Dedifferentiated amniotic fluid mesenchymal stem cell (primary cell): ENCODE measurements around the gene HUNK.

Experiments
- DNase-seq: peaks from one replicate; pipeline ENCODE4 v3.0.0-alpha.2; 2016; ENCODE audit errors: extremely low spot score

The HUNK gene

DNA sequence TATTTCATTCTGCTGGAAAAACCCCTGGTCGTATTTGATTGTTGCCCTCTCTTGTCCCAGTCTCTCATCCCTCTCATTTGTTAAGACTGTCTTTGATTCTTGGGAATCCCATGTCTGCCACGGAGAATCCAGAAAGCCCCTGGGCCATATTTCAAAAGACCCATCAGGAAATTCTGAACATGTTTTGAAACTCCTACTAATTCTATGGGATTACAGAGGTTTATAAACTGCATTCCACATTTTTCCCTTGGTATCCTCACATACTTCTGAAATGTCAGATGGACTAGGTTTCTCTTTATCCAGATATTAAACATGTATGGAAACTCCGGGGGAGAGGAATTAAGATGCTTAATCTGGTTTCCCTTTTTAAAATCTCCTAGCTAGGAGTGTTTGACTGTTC, 80.0 kb downstream of the HUNK start:
- peak; percentile 27 for DNase-seq

DNA sequence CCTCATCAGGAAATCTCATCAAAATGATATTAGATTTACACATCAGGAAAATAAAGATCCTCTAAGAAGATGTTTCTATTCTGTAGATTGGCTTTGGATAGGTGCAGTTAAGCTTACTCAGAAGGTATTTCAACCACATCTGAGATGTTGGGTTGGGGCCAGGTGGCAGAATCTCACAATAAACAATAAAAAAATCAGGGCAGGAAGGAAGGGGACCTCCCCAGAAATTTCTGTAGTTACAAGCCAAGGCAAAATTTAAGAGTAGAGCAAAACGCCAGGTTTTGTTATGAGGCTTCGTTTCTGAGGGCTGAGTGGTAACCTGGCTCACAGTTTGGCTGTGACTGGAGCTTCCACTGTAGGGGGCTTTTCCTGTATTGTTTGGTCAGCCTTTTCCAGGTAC, 84.8 kb downstream of the HUNK start:
- no peak for DNase-seq

DNA sequence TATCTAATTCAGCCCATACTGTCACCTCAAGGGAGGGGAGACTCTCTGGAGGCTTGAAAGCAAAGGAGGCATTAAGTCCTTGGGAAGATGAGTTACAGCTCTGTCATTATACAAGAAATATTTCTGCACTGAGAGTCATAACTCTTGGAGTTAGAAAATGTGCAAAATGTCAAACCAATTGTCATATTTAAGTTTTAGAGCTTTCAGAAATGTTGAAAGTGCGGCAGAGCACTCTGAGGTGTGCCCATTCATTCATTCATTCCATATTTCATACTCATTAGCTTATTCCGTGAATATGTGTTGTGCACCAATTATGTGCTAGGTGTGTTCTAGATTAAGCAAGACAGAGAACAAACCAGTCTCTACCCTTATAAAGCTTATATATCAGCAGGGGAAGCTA, 87.1 kb downstream of the HUNK start:
- DNase-seq: no peak

GRCh38 chr21:31961027-31961426, 88.2 kb downstream of the HUNK start:
- DNase-seq: no peak

- DNase-seq: no peak
Measured at GRCh38 chr21:31961704-31962103, 88.9 kb downstream of the HUNK start.

GRCh38 chr21:31964692-31965091, 91.9 kb downstream of the HUNK start:
- DNase-seq: no peak

DNA sequence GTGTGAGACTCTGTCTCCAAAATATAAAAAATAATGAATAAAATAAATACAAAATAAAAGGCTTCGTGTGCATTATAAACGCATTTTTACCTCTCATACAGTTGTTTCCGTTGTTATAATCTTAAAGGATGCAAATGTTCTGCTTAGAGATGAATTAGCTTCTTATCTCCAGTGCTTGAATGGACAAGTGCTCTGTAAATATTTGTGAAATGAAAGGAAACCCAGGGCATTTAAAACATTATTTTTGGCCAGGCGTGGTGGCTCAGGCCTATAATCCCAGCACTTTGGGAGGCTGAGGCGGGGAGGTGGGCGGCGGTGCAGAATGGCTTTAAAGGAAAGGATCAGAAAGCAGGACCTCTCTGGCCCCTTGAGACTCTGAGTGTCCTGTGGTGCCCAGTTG, 94.5 kb downstream of the HUNK start:
- no peak for DNase-seq

- no peak for DNase-seq
Measured at GRCh38 chr21:31972622-31973021, 99.8 kb downstream of the HUNK start.

- DNase-seq: no peak
Measured at GRCh38 chr21:31973402-31973944, 100.7 kb downstream of the HUNK start.

DNA sequence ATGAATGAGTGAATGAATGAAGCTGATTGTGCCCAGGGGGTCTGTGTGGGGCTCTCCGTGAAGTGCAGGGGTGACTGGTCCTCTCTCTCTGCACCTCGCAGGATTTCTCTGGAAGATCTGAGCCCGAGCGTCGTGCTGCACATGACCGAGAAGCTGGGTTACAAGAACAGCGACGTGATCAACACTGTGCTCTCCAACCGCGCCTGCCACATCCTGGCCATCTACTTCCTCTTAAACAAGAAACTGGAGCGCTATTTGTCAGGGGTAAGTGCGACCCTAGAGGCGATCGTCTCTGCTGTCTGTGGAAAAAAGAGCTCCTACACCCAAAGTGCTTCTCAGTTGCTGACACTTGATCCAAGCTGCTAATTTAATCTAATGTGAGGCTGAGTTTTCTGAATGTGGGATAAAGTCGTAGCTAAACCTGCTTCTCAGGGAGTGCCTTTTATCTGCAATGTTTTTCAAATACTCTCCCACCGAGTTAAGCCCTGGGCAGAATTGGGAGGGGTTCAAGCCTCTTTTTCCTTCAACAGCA, 101.7 kb downstream of the HUNK start:
- DNase-seq: no peak

DNA sequence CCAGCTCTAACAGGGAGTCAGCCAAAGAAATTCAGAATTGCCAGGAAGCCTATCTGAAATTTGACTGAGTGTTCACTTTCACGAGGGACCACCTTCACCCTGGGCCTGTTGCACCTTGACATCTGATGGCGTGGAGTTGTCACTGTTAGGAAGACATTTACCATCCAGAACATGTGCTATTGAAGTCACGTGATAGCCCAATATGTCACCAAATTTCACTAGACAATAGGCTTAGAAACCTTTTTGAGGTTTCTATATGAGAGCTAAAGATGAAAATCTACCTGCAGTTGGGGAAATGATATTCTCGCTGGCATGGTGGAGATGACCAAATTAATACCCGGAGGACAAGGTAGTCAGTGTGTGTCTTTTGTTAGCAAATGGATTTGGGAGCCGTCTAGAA, 102.7 kb downstream of the HUNK start:
- no peak for DNase-seq

DNA sequence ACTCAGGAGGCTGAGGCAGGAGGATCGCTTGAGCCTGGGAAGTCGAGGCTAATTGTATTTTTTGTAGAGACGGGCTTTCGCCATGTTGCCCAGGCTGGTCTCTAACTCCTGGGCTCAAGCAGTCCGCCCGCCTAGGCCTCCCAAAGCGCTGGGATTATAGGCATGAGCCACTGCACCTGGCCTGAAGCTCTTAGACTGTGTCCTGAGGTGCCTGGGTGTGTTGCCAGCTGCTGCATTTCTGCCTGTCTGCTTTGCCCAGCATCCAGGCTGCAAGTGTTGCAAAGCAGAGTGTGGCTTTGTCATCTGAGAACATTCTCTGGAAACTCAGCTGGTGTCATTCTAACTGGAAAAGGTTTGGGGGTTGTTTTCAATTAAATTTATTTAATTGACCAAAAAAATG, 105.0 kb downstream of the HUNK start:
- DNase-seq: no peak

- no peak for DNase-seq
Measured at GRCh38 chr21:31983120-31983519, 110.3 kb downstream of the HUNK start.

GRCh38 chr21:31983554-31983953, 110.7 kb downstream of the HUNK start:
- DNase-seq: no peak

- no peak for DNase-seq
Measured at GRCh38 chr21:31985398-31985797, 112.6 kb downstream of the HUNK start.

GRCh38 chr21:31986035-31986856, 113.4 kb downstream of the HUNK start:
- DNase-seq: no peak

- DNase-seq: no peak
Measured at GRCh38 chr21:31987696-31988095, 114.9 kb downstream of the HUNK start.

GRCh38 chr21:31988492-31989290, 115.9 kb downstream of the HUNK start:
- DNase-seq: no peak

DNA sequence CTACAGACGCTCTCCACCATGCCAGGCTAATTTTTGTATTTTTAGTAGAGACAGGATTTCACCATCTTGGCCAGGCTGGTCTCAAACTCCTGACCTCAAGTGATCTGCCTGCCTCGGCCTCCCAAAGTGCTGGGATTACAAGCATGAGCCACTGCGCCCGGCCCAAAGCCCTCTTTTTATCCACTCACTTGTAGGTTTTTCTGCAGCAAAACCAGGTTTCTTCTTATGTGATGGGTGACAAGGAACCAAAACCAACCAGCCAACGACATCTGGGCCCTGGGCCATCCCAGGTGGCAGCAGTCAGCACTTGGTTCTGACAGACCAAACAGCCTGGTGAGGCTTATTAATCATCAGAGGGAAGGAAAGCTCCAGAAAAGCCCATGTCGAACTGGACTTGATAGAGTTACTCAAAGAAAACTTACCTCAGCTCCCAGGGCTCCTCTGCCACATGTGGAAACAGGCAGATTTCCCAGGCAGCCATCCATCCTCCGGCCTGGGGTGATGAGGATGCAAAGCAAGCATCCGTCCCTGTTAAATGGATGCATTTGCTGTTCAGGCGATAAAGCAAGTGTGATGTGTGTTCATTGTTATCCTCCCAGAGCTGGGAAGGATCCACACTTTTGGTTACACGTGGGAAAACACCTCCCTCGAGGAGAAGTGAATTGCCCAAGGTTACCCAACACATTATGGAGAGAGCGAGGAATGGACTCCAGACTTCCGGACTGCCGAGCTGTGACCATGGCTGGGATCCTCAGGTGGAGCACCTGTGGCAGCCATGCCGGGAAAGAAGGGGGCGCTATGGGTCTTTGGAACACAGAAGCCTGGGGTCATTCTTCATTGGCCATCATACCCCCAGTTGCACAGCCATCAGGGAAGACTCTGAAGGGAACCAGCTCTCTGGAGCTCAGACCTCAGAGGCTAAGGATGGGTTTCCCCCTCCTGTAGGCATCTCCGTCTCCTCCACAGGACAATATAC, 118.8 kb downstream of the HUNK start:
- no peak for DNase-seq

DNA sequence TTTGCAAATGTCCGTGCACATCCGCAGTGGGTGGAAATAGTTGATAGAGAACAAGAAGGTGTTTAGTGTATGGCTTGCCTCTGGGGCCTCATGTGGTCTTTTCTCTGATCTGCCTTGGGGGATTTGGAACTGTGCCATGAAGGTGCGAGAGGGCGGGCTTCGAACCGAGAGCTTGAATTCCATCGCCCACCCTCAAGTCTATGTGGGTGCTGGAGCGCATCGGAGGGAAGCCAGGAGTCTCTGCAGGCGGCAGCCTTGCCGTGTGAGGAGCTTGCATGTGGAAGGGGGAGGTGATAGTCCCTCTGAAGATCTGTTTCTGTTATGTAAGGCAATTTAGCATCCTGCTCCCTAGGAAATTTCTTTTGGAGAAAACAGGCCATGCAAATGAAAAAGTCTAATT, 119.6 kb downstream of the HUNK start:
- DNase-seq: no peak
